ENCODE results near the gene GPHA2. TPM values are rescaled to one million over a fixed set of nuclear protein-coding genes. Genes with fewer than 3 reads are reported as not detected.

Gene GPHA2
- total and polyA plus RNA-seq, 2 of the 13 experiments (the other 11 are each of a cell fraction or from before 2014, with no cell fraction given) = 13.0 to 19.1 TPM

- TF ChIP-seq, protein P1, sequence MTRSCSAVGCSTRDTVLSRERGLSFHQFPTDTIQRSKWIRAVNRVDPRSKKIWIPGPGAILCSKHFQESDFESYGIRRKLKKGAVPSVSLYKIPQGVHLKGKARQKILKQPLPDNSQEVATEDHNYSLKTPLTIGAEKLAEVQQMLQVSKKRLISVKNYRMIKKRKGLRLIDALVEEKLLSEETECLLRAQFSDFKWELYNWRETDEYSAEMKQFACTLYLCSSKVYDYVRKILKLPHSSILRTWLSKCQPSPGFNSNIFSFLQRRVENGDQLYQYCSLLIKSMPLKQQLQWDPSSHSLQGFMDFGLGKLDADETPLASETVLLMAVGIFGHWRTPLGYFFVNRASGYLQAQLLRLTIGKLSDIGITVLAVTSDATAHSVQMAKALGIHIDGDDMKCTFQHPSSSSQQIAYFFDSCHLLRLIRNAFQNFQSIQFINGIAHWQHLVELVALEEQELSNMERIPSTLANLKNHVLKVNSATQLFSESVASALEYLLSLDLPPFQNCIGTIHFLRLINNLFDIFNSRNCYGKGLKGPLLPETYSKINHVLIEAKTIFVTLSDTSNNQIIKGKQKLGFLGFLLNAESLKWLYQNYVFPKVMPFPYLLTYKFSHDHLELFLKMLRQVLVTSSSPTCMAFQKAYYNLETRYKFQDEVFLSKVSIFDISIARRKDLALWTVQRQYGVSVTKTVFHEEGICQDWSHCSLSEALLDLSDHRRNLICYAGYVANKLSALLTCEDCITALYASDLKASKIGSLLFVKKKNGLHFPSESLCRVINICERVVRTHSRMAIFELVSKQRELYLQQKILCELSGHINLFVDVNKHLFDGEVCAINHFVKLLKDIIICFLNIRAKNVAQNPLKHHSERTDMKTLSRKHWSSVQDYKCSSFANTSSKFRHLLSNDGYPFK (CRISPR knock-in tag; IDR thresholded peaks at IDR 0.05; ENCODE audit: borderline replicate concordance) = peak; percentile 52; the same call in 1 of the 2 replicates
- TF ChIP-seq ZNF777 (CRISPR knock-in tag; IDR thresholded peaks at IDR 0.05) = 0 out of 2 replicates have a peak, but pooled peaks have one; percentile 35
- TF ChIP-seq ZNF563 (CRISPR knock-in tag; IDR thresholded peaks at IDR 0.05) = peak; percentile 76; the same call in 1 of the 2 replicates
- TF ChIP-seq DR1 (CRISPR knock-in tag; IDR thresholded peaks at IDR 0.05) = 0 out of 2 replicates have a peak, but pooled peaks have one; percentile 33
- TF ChIP-seq ZFP37 (CRISPR knock-in tag; IDR thresholded peaks at IDR 0.05; ENCODE audit: borderline replicate concordance) = no peak
- TF ChIP-seq ZNF430 (CRISPR knock-in tag; IDR thresholded peaks at IDR 0.05) = peak; percentile 73; the same call in 1 of the 2 replicates
- TF ChIP-seq, protein P2, sequence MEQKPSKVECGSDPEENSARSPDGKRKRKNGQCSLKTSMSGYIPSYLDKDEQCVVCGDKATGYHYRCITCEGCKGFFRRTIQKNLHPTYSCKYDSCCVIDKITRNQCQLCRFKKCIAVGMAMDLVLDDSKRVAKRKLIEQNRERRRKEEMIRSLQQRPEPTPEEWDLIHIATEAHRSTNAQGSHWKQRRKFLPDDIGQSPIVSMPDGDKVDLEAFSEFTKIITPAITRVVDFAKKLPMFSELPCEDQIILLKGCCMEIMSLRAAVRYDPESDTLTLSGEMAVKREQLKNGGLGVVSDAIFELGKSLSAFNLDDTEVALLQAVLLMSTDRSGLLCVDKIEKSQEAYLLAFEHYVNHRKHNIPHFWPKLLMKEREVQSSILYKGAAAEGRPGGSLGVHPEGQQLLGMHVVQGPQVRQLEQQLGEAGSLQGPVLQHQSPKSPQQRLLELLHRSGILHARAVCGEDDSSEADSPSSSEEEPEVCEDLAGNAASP (CRISPR knock-in tag; IDR thresholded peaks at IDR 0.05; ENCODE audit: borderline replicate concordance) = 0 out of 2 replicates have a peak, but pooled peaks have one; percentile 49
- TF ChIP-seq, protein P3, sequence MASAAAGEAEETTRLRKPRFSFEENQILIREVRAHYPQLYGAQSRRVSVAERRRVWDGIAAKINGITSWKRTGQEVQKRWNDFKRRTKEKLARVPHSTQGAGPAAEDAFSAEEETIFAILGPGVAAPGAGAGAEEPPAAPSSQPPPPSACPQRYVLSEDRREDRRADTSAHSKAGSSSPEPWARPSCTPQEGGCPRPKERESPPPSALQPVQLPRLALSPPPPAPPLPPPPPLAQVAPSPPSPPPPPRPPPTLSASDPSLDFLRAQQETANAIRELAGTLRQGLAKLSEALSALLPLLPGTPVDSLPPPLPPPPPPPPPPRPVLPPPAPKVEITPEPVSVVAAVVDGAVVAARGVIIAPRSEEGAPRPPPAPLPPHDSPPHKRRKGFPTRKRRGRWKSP (CRISPR knock-in tag; IDR thresholded peaks at IDR 0.05) = no peak
- TF ChIP-seq, protein P4, sequence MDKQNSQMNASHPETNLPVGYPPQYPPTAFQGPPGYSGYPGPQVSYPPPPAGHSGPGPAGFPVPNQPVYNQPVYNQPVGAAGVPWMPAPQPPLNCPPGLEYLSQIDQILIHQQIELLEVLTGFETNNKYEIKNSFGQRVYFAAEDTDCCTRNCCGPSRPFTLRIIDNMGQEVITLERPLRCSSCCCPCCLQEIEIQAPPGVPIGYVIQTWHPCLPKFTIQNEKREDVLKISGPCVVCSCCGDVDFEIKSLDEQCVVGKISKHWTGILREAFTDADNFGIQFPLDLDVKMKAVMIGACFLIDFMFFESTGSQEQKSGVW (CRISPR knock-in tag; IDR thresholded peaks at IDR 0.05; ENCODE audit: borderline replicate concordance) = no peak
- no peak for TF ChIP-seq ZNF546 (CRISPR knock-in tag; conservative IDR thresholded peaks at IDR 0.05)
- no peak; the same call in 1 of the 2 replicates for TF ChIP-seq ZNF768 (CRISPR knock-in tag; IDR thresholded peaks at IDR 0.05)
- TF ChIP-seq, protein P5, sequence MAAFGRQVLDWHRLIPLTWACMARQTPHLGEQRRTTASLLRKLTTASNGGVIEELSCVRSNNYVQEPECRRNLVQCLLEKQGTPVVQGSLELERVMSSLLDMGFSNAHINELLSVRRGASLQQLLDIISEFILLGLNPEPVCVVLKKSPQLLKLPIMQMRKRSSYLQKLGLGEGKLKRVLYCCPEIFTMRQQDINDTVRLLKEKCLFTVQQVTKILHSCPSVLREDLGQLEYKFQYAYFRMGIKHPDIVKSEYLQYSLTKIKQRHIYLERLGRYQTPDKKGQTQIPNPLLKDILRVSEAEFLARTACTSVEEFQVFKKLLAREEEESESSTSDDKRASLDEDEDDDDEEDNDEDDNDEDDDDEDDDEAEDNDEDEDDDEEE (CRISPR knock-in tag; IDR thresholded peaks at IDR 0.05) = peak; percentile 72; the same call in 1 of the 2 replicates
- peak; percentile 56 for TF ChIP-seq PATZ1 (CRISPR knock-in tag; IDR thresholded peaks at IDR 0.05)
- 0 out of 2 replicates have a peak, but pooled peaks have one; percentile 28 for TF ChIP-seq MTA1 (CRISPR knock-in tag; IDR thresholded peaks at IDR 0.05; ENCODE audit: borderline replicate concordance)
- TF ChIP-seq ZBTB20 (CRISPR knock-in tag; IDR thresholded peaks at IDR 0.05; ENCODE audit: borderline replicate concordance, low read depth) = no peak
- peak; percentile 53; the same call in 1 of the 2 replicates for TF ChIP-seq POLR2G (IDR thresholded peaks at IDR 0.05; ENCODE audit: low read depth, low read length)
- peak; percentile 70; the same call in 1 of the 2 replicates for TF ChIP-seq ZNF225 (CRISPR knock-in tag; IDR thresholded peaks at IDR 0.05)
- peak; percentile 80 for TF ChIP-seq ZFY (CRISPR knock-in tag; IDR thresholded peaks at IDR 0.05)
- no peak; the same call in 1 of the 2 replicates for TF ChIP-seq PHF21A (CRISPR knock-in tag; IDR thresholded peaks at IDR 0.05)
Measured at GRCh38 chr11:64934682-64935358, 873 bp downstream of the GPHA2 start (continued).

Measured in HepG2 (cell line).